ENCODE data around the gene PTX4.

DNA sequence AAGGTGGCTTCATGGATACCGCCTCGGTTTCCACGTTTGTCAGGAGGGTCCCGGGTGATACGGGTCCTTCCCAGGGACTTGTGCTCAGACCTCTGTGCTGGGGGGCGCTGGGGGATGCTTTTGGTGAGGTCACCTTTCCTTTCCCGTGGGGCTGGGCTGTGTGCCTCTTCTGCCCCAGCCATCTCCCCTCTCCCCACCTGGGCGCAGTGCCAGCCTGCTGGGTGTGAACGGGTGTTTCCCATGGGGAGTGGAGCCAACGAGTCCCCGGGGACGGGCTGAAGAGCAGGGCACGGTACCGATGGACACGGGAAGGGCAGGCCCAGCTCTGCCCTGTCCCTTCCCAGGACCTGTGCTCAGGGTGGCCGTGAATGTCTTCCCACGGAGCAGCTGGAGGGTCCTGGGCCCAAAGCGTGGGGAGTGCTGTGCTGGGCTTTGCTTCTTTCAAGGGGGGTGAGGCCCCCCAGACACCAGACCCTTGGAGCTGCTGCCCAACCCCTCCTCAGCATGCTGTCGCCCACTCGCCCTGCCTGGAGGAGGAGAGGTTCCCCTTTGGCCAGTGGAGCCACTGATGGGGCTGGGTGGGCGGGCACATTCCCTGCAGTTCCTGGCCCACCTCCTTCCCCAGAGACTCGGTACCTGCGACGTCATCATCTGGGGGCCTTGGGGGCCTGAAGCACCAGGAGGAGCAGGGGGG, 19.9 kb upstream of the PTX4 start:
- TF ChIP-seq ERF (CRISPR knock-in tag; IDR thresholded peaks at IDR 0.05), result no peak
- TF ChIP-seq, protein P1, sequence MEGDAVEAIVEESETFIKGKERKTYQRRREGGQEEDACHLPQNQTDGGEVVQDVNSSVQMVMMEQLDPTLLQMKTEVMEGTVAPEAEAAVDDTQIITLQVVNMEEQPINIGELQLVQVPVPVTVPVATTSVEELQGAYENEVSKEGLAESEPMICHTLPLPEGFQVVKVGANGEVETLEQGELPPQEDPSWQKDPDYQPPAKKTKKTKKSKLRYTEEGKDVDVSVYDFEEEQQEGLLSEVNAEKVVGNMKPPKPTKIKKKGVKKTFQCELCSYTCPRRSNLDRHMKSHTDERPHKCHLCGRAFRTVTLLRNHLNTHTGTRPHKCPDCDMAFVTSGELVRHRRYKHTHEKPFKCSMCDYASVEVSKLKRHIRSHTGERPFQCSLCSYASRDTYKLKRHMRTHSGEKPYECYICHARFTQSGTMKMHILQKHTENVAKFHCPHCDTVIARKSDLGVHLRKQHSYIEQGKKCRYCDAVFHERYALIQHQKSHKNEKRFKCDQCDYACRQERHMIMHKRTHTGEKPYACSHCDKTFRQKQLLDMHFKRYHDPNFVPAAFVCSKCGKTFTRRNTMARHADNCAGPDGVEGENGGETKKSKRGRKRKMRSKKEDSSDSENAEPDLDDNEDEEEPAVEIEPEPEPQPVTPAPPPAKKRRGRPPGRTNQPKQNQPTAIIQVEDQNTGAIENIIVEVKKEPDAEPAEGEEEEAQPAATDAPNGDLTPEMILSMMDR (IDR thresholded peaks at IDR 0.05 in 2 of 3, conservative IDR thresholded peaks at IDR 0.05 in 1 of 3; ENCODE audit: insufficient read depth in 2 of 3, low read depth in 1 of 3, low read length in 3 of 3), result no peak
- TF ChIP-seq STAT6 (CRISPR knock-in tag; IDR thresholded peaks at IDR 0.05), result no peak
- no peak for TF ChIP-seq ZNF668 (CRISPR knock-in tag; IDR thresholded peaks at IDR 0.05)
- TF ChIP-seq MED1 (CRISPR knock-in tag; IDR thresholded peaks at IDR 0.05; ENCODE audit: borderline replicate concordance), result no peak
- no peak for TF ChIP-seq ZBTB7A (IDR thresholded peaks at IDR 0.05; ENCODE audit: borderline replicate concordance, control insufficient read depth, low read depth, low read length)
- TF ChIP-seq ZFP36 (IDR thresholded peaks at IDR 0.05; ENCODE audit: low read depth, low read length, partially characterized antibody), result no peak
- no peak for TF ChIP-seq HNRNPK (IDR thresholded peaks at IDR 0.05; ENCODE audit: low read depth, low read length, poor library complexity, severe bottlenecking)
- no peak for TF ChIP-seq HCFC1 (IDR thresholded peaks at IDR 0.05; ENCODE audit: low read depth, low read length)
